Gastroesophageal sphincter (tissue), 4 donors: ENCODE measurements around the gene RAP1GAP2. TPM values are rescaled to one million over a fixed set of nuclear protein-coding genes. Genes with fewer than 3 reads are reported as not detected.
A peak's percentile ranks its signal among the peaks of the same experiment; 100 is the strongest.

Experiments
- ATAC-seq: fragments of 150-250 bp; one replicate; pipeline ENCODE4 v1.9.1; 2016; ENCODE audit warnings: mild to moderate bottlenecking, moderate library complexity
- H3K27ac ChIP-seq, 4 donors: fragments of 200-600 bp; sonication (generic) in 3 of 4; 1 replicate in 3 of 4; 2 replicates in 1 of 4; pipeline ENCODE4 v1.5.1; 2016 to 2019
- H3K27me3 ChIP-seq: fragments of 200-600 bp; sonication (generic); one replicate; pipeline ENCODE4 v1.5.1; 2019
- H3K36me3 ChIP-seq, 2 donors: fragments of 200-600 bp; sonication (generic); one replicate each; pipeline ENCODE4 v1.5.1; 2019; ENCODE audit warnings: control low read depth in 1 of 2
- H3K4me1 ChIP-seq, 3 donors: fragments of 200-600 bp; sonication (generic); 1 replicate in 2 of 3; 2 replicates in 1 of 3; pipeline ENCODE4 v1.5.1; 2016 to 2019; ENCODE audit warnings: control low read depth in 2 of 3
- H3K4me3 ChIP-seq, 2 donors: fragments of 200-600 bp; sonication (generic); one replicate each; pipeline ENCODE4 v1.5.1; 2019; ENCODE audit warnings: mild to moderate bottlenecking in 1 of 2, moderate library complexity in 1 of 2
- H3K9me3 ChIP-seq, 3 donors: fragments of 200-600 bp; sonication (generic); one replicate each; pipeline ENCODE4 v1.5.1; 2017 to 2019; ENCODE audit warnings: control low read depth in 2 of 3
- EP300 ChIP-seq: sonication (generic); formaldehyde crosslinking; IDR thresholded peaks from one replicate; pipeline ENCODE4 v1.6.1; 2017; ENCODE audit warnings: antibody characterized with exemption, mild to moderate bottlenecking
- POLR2A ChIP-seq, 2 donors: fragments of 450-650 bp; IDR thresholded peaks; one replicate each; pipeline ENCODE4 v1.6.1; 2017; ENCODE audit warnings: antibody characterized with exemption in 2 of 2, mild to moderate bottlenecking in 2 of 2, moderate library complexity in 1 of 2
- POLR2AphosphoS5 ChIP-seq: sonication (generic); formaldehyde crosslinking; IDR thresholded peaks from one replicate; pipeline ENCODE4 v1.6.1; 2017; ENCODE audit warnings: antibody characterized with exemption
- WGBS, 2 donors: methylation state at CpG; one replicate each; pipeline ENCODE4 v1.1.5; 2018; ENCODE audit warnings: low coverage in 1 of 2; 5-methylcytosine and 5-hydroxymethylcytosine counted together
- total RNA-seq, 4 donors: library from RNA; depleted of rRNA; stranded (reverse); fragments of >200 nt; gene quantifications; one replicate each; pipeline ENCODE4 v1.1.0, GENCODE V29; 2016
- TF ChIP-seq, protein P1 (sequence below), 4 experiments: fragments of 200-600 bp in 2 of 4; fragments of 450-650 bp in 2 of 4; sonication (generic) in 1 of 4; IDR thresholded peaks; one replicate each; pipeline ENCODE4 v1.5.1; 2017 to 2019; ENCODE audit warnings: antibody characterized with exemption in 4 of 4, mild to moderate bottlenecking in 2 of 4, moderate library complexity in 2 of 4

RAP1GAP2 gene
- total RNA-seq, 4 donors from 2014 or later, result 8.8 to 19.5 (median 11.3) TPM

DNA sequence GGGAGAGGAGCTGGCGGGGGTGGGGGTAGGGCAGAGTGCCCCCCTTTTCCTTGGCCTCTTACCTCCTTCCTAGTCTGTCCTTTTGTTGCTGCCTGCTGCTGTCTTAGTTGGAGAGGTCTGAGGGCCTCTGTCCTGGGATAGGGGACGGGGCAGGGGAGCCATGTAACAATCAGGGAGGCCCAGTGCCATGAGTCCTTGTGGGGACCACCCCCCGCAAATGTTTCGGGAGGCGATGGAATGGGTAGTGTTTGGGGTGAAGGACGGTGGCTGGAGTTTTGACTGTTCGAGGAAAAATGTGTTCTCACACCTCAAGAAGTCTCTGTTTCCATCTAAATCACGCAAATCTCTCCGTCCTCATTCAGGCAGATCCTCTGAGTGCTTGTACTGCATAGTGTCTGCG is 168.1 kb downstream of the RAP1GAP2 start:
- 81 to 90% methylated on average over 4 to 6 of the region's 10 CpGs for WGBS, 2 donors
- Histone ChIP-seq H3K27ac (no peak overlapping the region), H3K4me1 (peaks cover 0 to 4% (median 0%) of the 10 kb centered on the region in 3 donors), H3K27me3 (no peaks in the 10 kb centered on the region), H3K9me3 (no peaks in the 10 kb centered on the region), H3K4me3 (no peak overlapping the region), H3K36me3 (peaks cover 0 to 3% of the 10 kb centered on the region in 2 donors)
- ATAC-seq, result no peak
- TF ChIP-seq POLR2A (IDR thresholded peaks at IDR 0.05) (no peak), EP300 (no peak), POLR2AphosphoS5 (no peak)
- TF ChIP-seq, protein P1, sequence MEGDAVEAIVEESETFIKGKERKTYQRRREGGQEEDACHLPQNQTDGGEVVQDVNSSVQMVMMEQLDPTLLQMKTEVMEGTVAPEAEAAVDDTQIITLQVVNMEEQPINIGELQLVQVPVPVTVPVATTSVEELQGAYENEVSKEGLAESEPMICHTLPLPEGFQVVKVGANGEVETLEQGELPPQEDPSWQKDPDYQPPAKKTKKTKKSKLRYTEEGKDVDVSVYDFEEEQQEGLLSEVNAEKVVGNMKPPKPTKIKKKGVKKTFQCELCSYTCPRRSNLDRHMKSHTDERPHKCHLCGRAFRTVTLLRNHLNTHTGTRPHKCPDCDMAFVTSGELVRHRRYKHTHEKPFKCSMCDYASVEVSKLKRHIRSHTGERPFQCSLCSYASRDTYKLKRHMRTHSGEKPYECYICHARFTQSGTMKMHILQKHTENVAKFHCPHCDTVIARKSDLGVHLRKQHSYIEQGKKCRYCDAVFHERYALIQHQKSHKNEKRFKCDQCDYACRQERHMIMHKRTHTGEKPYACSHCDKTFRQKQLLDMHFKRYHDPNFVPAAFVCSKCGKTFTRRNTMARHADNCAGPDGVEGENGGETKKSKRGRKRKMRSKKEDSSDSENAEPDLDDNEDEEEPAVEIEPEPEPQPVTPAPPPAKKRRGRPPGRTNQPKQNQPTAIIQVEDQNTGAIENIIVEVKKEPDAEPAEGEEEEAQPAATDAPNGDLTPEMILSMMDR (IDR thresholded peaks at IDR 0.05), result no peak

DNA sequence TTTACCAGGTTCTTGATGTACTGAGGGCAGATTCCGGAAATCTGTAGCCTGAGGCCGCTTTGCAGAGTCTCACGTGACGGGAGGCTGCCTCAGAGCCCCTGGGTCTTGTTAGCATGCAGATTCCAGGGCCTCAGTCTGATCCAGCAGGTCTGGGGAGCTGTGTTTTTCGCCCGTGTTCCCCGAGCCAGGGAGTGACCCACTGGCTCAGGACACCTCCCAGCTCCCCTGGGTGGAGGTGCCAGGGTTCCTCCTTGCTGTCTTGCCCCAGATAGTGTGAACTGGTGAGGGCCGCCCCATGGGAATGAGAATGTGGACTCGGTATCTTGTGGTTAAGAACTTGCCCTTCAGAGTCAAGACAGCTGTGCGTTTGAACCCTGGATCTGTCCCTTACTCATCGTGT is 168.6 kb downstream of the RAP1GAP2 start:
- peaks cover 0 to 3% of the 10 kb centered on the region in 2 donors for H3K36me3 ChIP-seq
- no peak overlapping the region for H3K4me3 ChIP-seq
- no peaks in the 10 kb centered on the region for H3K9me3 ChIP-seq
- H3K27ac ChIP-seq, result no peak overlapping the region
- H3K4me1 ChIP-seq, result peaks cover 0 to 4% (median 0%) of the 10 kb centered on the region in 3 donors
- WGBS, 2 donors, result 85 to 100% methylated on average over 5 to 7 of the region's 11 CpGs
- no peak for ATAC-seq
- no peaks in the 10 kb centered on the region for H3K27me3 ChIP-seq
- TF ChIP-seq EP300 (no peak), POLR2A (IDR thresholded peaks at IDR 0.05) (no peak), POLR2AphosphoS5 (no peak)

DNA sequence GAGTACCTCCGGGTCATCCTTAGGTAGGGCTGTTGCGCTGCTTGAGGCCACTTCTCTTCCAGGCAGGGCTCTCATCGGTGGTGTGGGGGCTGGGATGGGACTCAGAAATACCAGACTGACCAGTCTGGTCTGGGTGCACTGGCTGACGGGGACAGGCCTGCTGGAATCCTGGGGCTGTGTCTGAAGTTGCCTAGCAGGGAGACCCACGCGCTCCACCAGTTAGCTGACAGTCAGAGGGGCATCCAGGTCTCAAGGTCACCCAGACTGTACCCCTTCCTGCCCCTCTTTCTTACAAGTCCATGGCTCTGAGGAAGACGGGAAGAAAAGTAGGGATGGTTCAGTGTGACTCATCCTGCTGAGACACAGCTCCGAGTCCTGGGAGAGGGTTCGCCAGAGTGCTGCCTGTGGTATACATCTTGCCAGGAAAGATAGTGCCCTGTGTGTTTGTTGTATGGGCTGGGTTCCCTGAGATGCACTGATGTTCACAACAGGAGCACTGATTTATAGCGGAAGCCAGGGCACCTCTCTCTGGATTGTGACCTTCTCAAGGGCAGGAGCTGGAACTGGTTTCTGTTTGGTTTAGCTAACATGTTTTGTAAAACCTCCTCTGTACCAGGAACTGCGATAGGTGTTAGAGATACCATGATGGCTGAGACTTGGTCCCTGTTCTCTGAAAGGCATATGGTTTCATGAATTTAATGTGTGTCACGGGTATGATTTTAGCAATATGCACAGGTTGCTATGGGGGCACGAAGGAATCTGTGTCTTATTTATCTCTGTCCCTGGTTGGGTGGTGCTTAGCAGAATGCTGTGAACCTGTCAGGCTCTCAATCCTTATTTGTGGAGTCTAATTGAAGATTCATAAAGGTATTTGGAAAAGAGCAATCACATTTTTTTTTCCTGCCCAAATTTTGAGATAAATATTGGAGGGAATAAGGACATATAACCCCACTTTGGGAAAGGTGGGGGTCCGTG is 169.7 kb downstream of the RAP1GAP2 start:
- 68 to 86% methylated on average over 5 to 10 of the region's 14 CpGs for WGBS, 2 donors
- TF ChIP-seq, protein P1 (IDR thresholded peaks at IDR 0.05), result no peak
- TF ChIP-seq POLR2A (IDR thresholded peaks at IDR 0.05) (no peak), EP300 (no peak), POLR2AphosphoS5 (no peak)
- Histone ChIP-seq H3K27me3 (no peaks in the 10 kb centered on the region), H3K36me3 (peaks cover 0 to 3% of the 10 kb centered on the region in 2 donors), H3K4me3 (no peak overlapping the region), H3K4me1 (peaks cover 0 to 4% (median 0%) of the 10 kb centered on the region in 3 donors), H3K9me3 (no peaks in the 10 kb centered on the region), H3K27ac (no peak overlapping the region)
- no peak for ATAC-seq

DNA sequence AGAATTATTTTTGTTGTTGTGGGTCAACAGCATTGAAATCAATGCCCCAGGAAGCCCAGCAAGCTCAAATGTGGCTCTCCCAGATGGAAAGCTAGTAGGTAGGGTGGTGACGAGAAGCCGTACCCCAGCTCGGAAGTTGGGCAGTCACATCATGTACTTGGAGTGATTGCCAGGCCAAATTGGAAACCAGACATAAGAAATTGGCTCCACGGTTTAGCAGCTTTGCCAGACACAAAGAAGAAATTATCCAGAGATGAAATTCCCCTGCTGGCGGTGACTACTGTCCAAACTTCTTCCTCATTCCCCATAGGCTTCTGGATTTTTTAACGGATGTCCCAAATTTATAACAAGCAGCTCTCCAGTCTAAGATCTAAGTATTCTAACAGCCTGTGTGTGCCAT is 171.3 kb downstream of the RAP1GAP2 start:
- Histone ChIP-seq H3K27ac (peak overlapping the region in 2 of 4 donors; percentile 29 to 43), H3K4me3 (no peak overlapping the region), H3K27me3 (no peaks in the 10 kb centered on the region), H3K9me3 (no peaks in the 10 kb centered on the region), H3K4me1 (peaks cover 0 to 4% (median 0%) of the 10 kb centered on the region in 3 donors), H3K36me3 (peaks cover 0 to 3% of the 10 kb centered on the region in 2 donors)
- no peak for ATAC-seq
- 45 to 50% methylated on average over 6 of the region's 6 CpGs for WGBS, 2 donors
- TF ChIP-seq, protein P1 (IDR thresholded peaks at IDR 0.05), result no peak
- TF ChIP-seq POLR2AphosphoS5, result peak; percentile 72

DNA sequence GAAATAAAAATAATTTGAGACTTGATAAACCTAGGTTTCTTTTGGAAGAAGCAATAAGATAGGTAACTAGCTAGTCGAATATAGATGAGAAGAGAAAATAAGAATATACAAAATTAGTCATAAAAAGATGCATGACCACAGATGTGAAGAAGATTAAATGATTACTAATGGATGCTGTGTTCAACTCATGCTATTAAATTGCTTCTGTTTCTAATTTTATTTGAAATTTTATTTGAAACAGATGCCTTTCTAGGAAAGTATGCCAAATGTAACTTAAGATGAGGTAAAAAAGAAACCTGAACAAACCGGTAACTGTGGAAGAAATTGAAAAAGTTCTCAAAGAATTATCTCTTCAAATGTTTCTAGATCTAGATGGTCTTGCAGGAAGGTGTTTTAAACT is 175.6 kb downstream of the RAP1GAP2 start:
- H3K36me3 ChIP-seq, result no peaks in the 10 kb centered on the region
- H3K4me1 ChIP-seq, result peaks cover 0 to 8% (median 0%) of the 10 kb centered on the region in 3 donors
- no peaks in the 10 kb centered on the region for H3K27me3 ChIP-seq
- 75 to 76% methylated on average over 2 of the region's 2 CpGs for WGBS, 2 donors
- no peak for ATAC-seq
- H3K4me3 ChIP-seq, result no peak overlapping the region
- TF ChIP-seq EP300 (no peak), POLR2A (IDR thresholded peaks at IDR 0.05) (no peak), POLR2AphosphoS5 (no peak)
- TF ChIP-seq, protein P1 (IDR thresholded peaks at IDR 0.05), result no peak
- no peaks in the 10 kb centered on the region for H3K9me3 ChIP-seq
- no peak overlapping the region for H3K27ac ChIP-seq
